NCI-H2196 treated with DMSO at 0.1 percent for 48 hours (cell line): ENCODE data around the gene PURB.
"Not testable (repeated sequence)": the region's sequence is repeated elsewhere in the genome, so short reads cannot be mapped to it uniquely, and the experiment has no call there.

Experiments
- DNase-seq: peaks from one replicate; lab custom pipeline; 2025; ENCODE audit not compliant: unreplicated experiment; lab: John Stamatoyannopoulos, UW

PURB gene

GRCh38 chr7:44854644-44855364 lies 30.5 kb downstream of the PURB start:
- no peak for DNase-seq

GRCh38 chr7:44853391-44853790 lies 31.9 kb downstream of the PURB start:
- no peak for DNase-seq

GRCh38 chr7:44852590-44852989 lies 32.7 kb downstream of the PURB start:
- DNase-seq: no peak

- DNase-seq: no peak
These were observed 35.3 kb downstream of the PURB start for GRCh38 chr7:44849885-44850544.

- peak; percentile 34 for DNase-seq
These were observed 36.0 kb downstream of the PURB start for GRCh38 chr7:44849259-44849884.

- DNase-seq: peak; percentile 99
These were observed 37.3 kb downstream of the PURB start, which contains the start of gene H2AZ2 for GRCh38 chr7:44847920-44848634. Gene H2AZ2, minus strand, starts transcription at chr7:44848087. Its CDS starts 116 bp downstream, at chr7:44847971.

GRCh38 chr7:44847509-44847919 lies 37.8 kb downstream of the PURB start:
- DNase-seq: peak; percentile 85

- no peak for DNase-seq
These were observed 38.4 kb downstream of the PURB start for GRCh38 chr7:44846816-44847508.

GRCh38 chr7:44846390-44846789 lies 38.9 kb downstream of the PURB start:
- not testable (repeated sequence) for DNase-seq

GRCh38 chr7:44845451-44845850 lies 39.9 kb downstream of the PURB start:
- DNase-seq: no peak

GRCh38 chr7:44843440-44843839 lies 41.9 kb downstream of the PURB start:
- not testable (repeated sequence) for DNase-seq

- DNase-seq: not testable (repeated sequence)
These were observed 42.7 kb downstream of the PURB start for GRCh38 chr7:44842675-44843074.

GRCh38 chr7:44838751-44839150 lies 46.6 kb downstream of the PURB start:
- DNase-seq: no peak

- no peak for DNase-seq
These were observed 57.8 kb downstream of the PURB start for GRCh38 chr7:44827567-44827966.
